Nephron (organoid): Measurements from ENCODE around the gene PTPRM.

Source experiments
- H3K27ac Mint-ChIP-seq, 3 experiments: 2 replicates each; pipeline ENCODE4 v1.8.0; 2020; ENCODE audit warnings: mixed read lengths in 3 of 3, mild to moderate bottlenecking in 2 of 3, moderate library complexity in 1 of 3
- H3K27me3 Mint-ChIP-seq: 2 replicates; pipeline ENCODE4 v1.8.0; 2021; ENCODE audit warnings: low read depth, mild to moderate bottlenecking, moderate library complexity, mixed read lengths
- H3K36me3 Mint-ChIP-seq: 2 replicates; pipeline ENCODE4 v1.8.0; 2020; ENCODE audit warnings: low read depth, mixed read lengths
- H3K4me1 Mint-ChIP-seq: 2 replicates; pipeline ENCODE4 v1.8.0; 2020; ENCODE audit warnings: mixed read lengths
- H3K4me3 Mint-ChIP-seq, 3 experiments: 2 replicates each; pipeline ENCODE4 v1.8.0; 2020; ENCODE audit warnings: mild to moderate bottlenecking in 3 of 3, mixed read lengths in 3 of 3, moderate library complexity in 2 of 3
- H3K9me3 Mint-ChIP-seq: 2 replicates; pipeline ENCODE4 v1.8.0; 2020; ENCODE audit warnings: mixed read lengths
- CTCF ChIP-seq, 3 experiments: fragments of 200-600 bp; sonication (generic); IDR thresholded peaks; one replicate each; pipeline ENCODE4 v1.5.0; 2021; ENCODE audit warnings: antibody characterized with exemption in 3 of 3; ENCODE audit not compliant: unreplicated experiment in 3 of 3

Gene PTPRM

GRCh38 chr18:7725897-7726296 lies 158.8 kb downstream of the PTPRM start:
- H3K4me1 Mint-ChIP-seq = peaks cover 30% of the 10 kb centered on the region
- no peak overlapping the region for H3K27ac Mint-ChIP-seq
- no peaks in the 10 kb centered on the region for H3K9me3 Mint-ChIP-seq
- no peak overlapping the region for H3K4me3 Mint-ChIP-seq
- no peak for TF ChIP-seq CTCF (IDR thresholded peaks at IDR 0.05; ENCODE audit: unreplicated experiment in 3 of 3)
- H3K36me3 Mint-ChIP-seq = no peaks in the 10 kb centered on the region
- no peaks in the 10 kb centered on the region for H3K27me3 Mint-ChIP-seq

- no peak for TF ChIP-seq CTCF (IDR thresholded peaks at IDR 0.05; ENCODE audit: unreplicated experiment in 3 of 3)
Observed at GRCh38 chr18:7726522-7726921, 159.4 kb downstream of the PTPRM start.

GRCh38 chr18:7727361-7728076 lies 160.4 kb downstream of the PTPRM start:
- H3K4me3 Mint-ChIP-seq = no peak overlapping the region
- H3K36me3 Mint-ChIP-seq = no peaks in the 10 kb centered on the region
- H3K9me3 Mint-ChIP-seq = no peaks in the 10 kb centered on the region
- H3K27me3 Mint-ChIP-seq = no peaks in the 10 kb centered on the region
- H3K27ac Mint-ChIP-seq = peak overlapping the region in 2 of 3 experiments; percentile 44 to 86
- peaks cover 32% of the 10 kb centered on the region for H3K4me1 Mint-ChIP-seq
- no peak for TF ChIP-seq CTCF (IDR thresholded peaks at IDR 0.05; ENCODE audit: unreplicated experiment in 3 of 3)

More at GRCh38 chr18:7726522-7726921, 159.4 kb downstream of the PTPRM start:
- no peak overlapping the region for H3K4me3 Mint-ChIP-seq
- H3K27me3 Mint-ChIP-seq = no peaks in the 10 kb centered on the region
- no peaks in the 10 kb centered on the region for H3K9me3 Mint-ChIP-seq
- H3K27ac Mint-ChIP-seq = peak overlapping the region in 1 of 3 experiments; percentile 86
- no peaks in the 10 kb centered on the region for H3K36me3 Mint-ChIP-seq
- peaks cover 32% of the 10 kb centered on the region for H3K4me1 Mint-ChIP-seq

GRCh38 chr18:7728297-7728696 lies 161.2 kb downstream of the PTPRM start:
- no peak overlapping the region for H3K4me3 Mint-ChIP-seq
- H3K27me3 Mint-ChIP-seq = no peaks in the 10 kb centered on the region
- H3K9me3 Mint-ChIP-seq = no peaks in the 10 kb centered on the region
- no peaks in the 10 kb centered on the region for H3K36me3 Mint-ChIP-seq
- no peak for TF ChIP-seq CTCF (IDR thresholded peaks at IDR 0.05; ENCODE audit: unreplicated experiment in 3 of 3)
- H3K27ac Mint-ChIP-seq = peak overlapping the region; percentile 20 to 86 (median 35)
- peaks cover 32% of the 10 kb centered on the region for H3K4me1 Mint-ChIP-seq

GRCh38 chr18:7729868-7730267 lies 162.8 kb downstream of the PTPRM start:
- peaks cover 27% of the 10 kb centered on the region for H3K4me1 Mint-ChIP-seq
- no peaks in the 10 kb centered on the region for H3K36me3 Mint-ChIP-seq
- no peak for TF ChIP-seq CTCF (IDR thresholded peaks at IDR 0.05; ENCODE audit: unreplicated experiment in 3 of 3)
- no peaks in the 10 kb centered on the region for H3K27me3 Mint-ChIP-seq
- H3K27ac Mint-ChIP-seq = peak overlapping the region in 2 of 3 experiments; percentile 20 to 54
- no peaks in the 10 kb centered on the region for H3K9me3 Mint-ChIP-seq
- no peak overlapping the region for H3K4me3 Mint-ChIP-seq

- Mint-ChIP-seq H3K4me1 (peaks cover 27% of the 10 kb centered on the region), H3K9me3 (no peaks in the 10 kb centered on the region), H3K4me3 (no peak overlapping the region), H3K27ac (peak overlapping the region in 1 of 3 experiments; percentile 54), H3K27me3 (no peaks in the 10 kb centered on the region), H3K36me3 (no peaks in the 10 kb centered on the region)
- TF ChIP-seq CTCF (IDR thresholded peaks at IDR 0.05; ENCODE audit: unreplicated experiment in 3 of 3) = no peak
Observed at GRCh38 chr18:7730682-7731081, 163.6 kb downstream of the PTPRM start.
